Keratinocyte (primary cell): ENCODE results near the gene FAHD1.

Experiments
- CTCF ChIP-seq, 3 experiments: IDR thresholded peaks in 1 of 3; conservative IDR thresholded peaks in 1 of 3; optimal IDR thresholded peaks in 1 of 3; 2 replicates in 2 of 3; 3 replicates in 1 of 3; pipeline versions ENCODE3 to v1.5.1; 2011; ENCODE audit warnings: low read length in 3 of 3, mild to moderate bottlenecking in 3 of 3, moderate library complexity in 2 of 3, control low read depth in 1 of 3, inconsistent platforms in 1 of 3; ENCODE audit not compliant: insufficient read depth in 2 of 3; ENCODE audit errors: extremely low read depth in 1 of 3
- EZH2 ChIP-seq: IDR thresholded peaks from one replicate; pipeline ENCODE4 v1.6.1; 2012; ENCODE audit warnings: inconsistent platforms, mild to moderate bottlenecking, low read length, moderate library complexity

GRCh38 chr16:1817276-1817589, 9.8 kb upstream of the FAHD1 start:
- no peak for TF ChIP-seq CTCF (optimal IDR thresholded peaks at IDR 0.05 in 1 of 3, IDR thresholded peaks at IDR 0.05 in 1 of 3, conservative IDR thresholded peaks at IDR 0.05 in 1 of 3; ENCODE audit: extremely low read depth in 1 of 3, insufficient read depth in 2 of 3, low read length in 3 of 3)
- no peak for TF ChIP-seq EZH2
